Stimulated activated CD4-positive, alpha-beta T cell treated with anti-CD3 and anti-CD28 coated beads, Interleukin-1b, Interleukin-23, amount 100 ng/mL, for 1 hour (primary cell): Measurements from ENCODE around the gene EAF2.
"Not testable (repeated sequence)": the region's sequence is repeated elsewhere in the genome, so short reads cannot be mapped to it uniquely, and the experiment has no call there.

ENCODE experiments used
- DNase-seq, 2 donors: peaks; one replicate each; pipeline ENCODE4 v3.0.0-alpha.2; 2020; ENCODE audit warnings: low read depth in 2 of 2

The EAF2 gene

DNA sequence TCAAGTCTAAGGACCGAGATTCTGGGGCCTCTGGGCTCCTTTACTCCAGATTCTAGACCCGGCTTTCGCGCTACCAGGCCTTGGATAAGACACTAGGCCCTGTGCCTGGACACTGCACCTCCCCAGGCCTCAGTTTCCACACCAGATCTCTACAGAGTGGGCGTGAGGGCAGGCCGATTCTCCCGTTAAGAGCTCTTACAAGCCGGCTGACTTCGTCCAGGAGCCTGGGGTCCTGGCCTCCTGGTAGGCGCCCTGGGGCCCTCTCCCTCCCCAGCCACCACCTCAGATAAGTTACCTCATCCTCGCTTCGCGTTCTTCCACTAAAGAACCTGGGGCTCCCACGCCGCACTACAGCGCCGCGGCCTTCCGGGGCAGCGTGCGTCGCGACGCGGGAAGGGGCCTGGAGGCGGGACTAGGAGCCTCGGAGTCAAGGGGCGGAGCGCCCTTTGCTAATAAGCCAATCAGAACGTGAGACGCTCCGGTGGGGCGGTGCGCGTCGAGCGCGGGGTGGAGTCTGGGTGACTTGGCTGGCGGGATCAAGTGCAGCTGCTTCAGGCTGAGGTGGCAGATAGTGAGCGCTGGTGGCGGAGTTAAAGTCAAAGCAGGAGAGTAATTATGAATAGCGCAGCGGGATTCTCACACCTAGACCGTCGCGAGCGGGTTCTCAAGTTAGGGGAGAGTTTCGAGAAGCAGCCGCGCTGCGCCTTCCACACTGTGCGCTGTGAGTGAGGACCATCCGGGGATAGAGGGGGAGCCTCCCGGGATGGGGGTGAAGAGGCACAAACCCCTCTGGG is at the start of gene EAF2, which contains the start of gene IQCB1:
TSS of gene EAF2 (plus strand) at position 539 of the 794 bp plus-strand sequence. CDS start at position 616, 77 bp downstream.
TSS of gene IQCB1 (minus strand) at position 390 of the 794 bp plus-strand sequence. CDS start 6,100 bp downstream, outside the sequence.
- peak; percentile 87 to 89 for DNase-seq

DNA sequence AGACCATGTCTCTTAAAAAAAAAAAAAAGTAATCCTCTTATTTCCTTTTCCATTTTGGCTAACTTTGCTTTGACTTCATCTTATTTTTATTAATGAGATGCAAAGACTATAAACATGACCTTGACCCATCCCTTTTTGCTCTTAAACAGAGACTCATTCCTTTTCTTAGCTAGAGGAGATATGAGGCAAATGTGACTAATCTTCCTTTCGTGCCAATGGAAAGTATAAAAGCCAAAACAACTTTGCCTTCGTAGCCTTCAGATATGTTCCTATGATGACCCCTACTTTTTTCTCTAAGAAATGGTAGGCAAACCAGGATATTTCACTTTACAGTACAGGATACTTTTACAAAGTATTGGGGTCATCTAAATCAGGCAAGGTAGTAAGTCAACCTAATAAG is 48.5 kb upstream of the EAF2 start:
- no peak for DNase-seq

DNA sequence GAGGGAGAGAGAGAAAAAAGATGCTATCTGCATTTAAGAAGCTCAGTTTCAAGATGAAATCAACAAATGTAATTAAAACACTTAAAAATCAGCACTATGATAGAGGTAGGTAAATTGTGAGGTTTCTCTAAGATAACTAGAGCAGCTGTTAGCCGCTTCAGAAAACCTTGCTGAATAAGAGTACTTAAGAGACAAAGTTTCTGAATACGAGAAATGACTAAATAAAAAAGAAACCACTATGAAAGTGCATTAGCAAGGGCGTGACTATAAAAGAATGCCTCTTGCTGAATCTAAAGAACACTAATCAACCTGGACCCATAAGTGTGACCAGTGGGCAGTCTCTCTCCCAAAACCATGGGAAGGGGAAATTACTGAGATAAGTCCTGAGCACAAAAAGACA is 41.9 kb upstream of the EAF2 start:
- no peak for DNase-seq

DNA sequence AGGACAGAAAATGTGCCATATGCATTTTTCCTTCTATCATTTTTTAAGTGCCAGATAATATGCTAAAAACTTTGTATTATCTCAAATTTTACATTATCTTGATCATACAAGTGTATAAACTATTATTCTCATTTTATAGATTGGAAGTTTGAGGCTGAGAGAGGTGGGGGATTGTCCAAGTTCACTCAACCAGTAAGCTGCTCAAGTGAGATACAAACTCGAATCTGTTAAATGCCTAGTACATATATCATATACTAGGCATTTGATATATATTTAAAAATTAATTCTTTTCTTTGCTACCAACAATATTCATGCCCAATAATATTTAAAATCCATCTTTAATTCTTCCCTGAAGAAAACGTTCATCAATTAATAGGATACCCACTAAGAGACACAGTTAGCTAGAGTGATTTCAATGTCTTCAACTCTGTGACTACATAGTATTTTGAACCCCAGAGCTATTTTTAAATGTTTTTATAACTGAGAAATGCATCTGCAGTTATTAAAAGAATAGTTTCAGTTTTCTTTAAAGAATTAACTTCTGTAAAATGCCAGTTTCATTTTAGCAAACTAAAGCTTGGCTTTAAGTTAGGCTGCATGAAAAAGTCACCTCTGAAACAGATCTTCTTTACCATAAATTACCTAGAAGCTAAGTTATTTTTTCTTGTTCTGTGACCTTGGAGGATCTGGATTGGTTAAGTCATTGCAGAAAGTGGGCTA is 40.6 kb upstream of the EAF2 start:
- DNase-seq: no peak

GRCh38 chr3:121796970-121797369 is 38.0 kb upstream of the EAF2 start:
- DNase-seq: no peak

DNA sequence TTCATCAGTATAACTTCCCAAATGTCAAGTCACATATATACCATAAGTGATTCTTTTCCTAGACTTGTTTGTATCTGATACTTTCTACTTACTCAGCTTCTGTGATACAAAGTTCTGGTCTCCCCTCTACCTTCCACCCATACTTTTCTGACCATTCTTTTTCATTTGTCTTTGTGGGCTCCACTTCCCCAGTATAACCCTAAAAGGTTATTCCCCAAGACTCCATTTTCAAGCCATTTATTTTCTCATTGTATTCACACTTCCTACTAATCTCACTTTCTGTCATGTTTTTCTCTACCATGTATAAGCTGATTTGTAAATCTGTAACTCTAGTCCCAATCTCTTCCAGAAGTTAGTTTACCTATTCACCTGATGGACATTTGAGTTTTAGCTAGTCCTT is 34.1 kb upstream of the EAF2 start:
- DNase-seq: no peak

GRCh38 chr3:121803771-121804320 is 31.2 kb upstream of the EAF2 start:
- DNase-seq: no peak

- no peak for DNase-seq
Observed at GRCh38 chr3:121809249-121809648, 25.8 kb upstream of the EAF2 start.

GRCh38 chr3:121817753-121818152 is 17.3 kb upstream of the EAF2 start:
- DNase-seq: no peak

- no peak for DNase-seq
Observed at GRCh38 chr3:121818578-121818977, 16.4 kb upstream of the EAF2 start.

- no peak for DNase-seq
Observed at GRCh38 chr3:121819236-121819635, 15.8 kb upstream of the EAF2 start.

DNA sequence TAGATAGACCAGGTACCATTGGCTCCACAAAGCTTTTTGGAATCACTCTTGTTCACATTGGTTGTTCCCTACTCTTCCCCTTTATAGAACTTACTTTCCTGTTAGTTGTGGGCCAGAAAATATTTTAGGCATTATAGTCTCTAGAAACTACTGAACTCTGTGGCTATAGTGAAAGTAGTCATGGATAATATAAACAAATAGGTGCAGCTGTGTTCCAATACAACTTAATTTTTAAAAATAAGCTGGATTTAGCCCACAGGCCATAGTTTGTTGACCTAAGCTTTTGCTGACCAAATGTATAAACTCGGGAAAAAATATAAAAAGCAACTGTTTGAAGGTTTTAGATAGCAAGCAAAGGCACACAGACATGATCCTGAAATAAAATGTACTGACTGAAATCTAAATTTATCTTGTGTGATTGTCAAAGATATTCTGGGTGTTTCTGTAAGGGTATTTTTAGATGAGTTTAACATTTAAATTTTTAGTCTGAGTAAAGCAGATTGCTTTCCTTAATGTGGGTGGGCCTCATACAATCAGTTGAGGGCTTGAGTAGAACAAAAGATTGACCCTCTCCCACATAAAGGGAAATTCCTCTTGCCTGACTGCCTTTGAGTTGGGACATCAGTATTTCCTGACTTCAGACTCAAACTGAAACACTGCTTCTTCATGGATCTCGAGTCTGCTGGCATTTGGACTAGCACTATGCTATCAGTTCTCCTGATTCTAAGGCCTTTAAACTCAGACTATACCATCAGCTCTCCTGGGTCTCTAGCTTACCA is 13.4 kb upstream of the EAF2 start:
- DNase-seq: no peak

GRCh38 chr3:121822973-121823372 is 12.0 kb upstream of the EAF2 start:
- DNase-seq: no peak

DNA sequence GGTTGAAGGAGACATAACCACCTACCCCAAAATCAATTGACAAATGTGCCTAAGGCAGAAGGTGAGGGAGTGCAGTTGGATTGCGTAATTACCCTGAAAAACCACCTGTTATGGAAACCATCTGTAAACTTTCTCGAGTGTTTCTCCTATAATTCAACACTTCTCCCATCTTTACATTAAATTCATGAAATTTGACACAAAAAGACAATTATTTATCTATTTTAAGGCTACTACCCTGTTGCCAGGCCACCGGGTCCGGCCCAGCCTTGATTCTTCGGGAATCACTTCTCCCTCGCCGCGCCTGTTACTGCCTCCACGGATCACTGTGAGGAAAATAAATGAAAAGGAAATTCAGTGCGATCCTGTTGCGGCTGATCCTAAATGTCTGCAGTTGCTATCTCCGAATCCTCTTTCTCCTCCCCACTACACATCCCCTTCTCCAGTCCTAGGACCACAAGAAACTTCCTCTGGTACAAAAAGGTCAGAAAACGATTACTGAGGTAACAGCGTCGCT is 795 bp upstream of the EAF2 start:
- DNase-seq: no peak

- DNase-seq: no peak
Observed at GRCh38 chr3:121835465-121835801, 424 bp downstream of the EAF2 start.

DNA sequence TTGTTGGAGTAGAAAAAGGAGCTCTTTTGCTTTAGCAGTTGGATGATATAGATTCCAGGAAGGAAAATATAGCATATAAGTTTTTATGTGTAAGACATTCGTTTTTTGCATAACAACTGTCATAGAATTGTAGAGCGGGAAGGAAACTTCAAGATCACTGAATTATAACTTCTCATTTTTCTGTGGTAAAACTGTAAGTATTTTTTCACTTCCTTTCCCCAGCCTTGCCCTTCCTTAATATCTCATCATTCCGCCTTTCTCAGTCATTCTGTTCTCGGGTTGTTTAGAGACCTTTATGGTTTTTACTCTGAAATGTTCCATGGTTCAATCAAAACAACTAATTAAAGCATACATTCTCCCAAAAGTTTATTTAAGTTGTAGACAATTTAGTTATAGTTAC is 1.1 kb downstream of the EAF2 start:
- DNase-seq: no peak

GRCh38 chr3:121836481-121836880 is 1.5 kb downstream of the EAF2 start:
- no peak for DNase-seq

DNA sequence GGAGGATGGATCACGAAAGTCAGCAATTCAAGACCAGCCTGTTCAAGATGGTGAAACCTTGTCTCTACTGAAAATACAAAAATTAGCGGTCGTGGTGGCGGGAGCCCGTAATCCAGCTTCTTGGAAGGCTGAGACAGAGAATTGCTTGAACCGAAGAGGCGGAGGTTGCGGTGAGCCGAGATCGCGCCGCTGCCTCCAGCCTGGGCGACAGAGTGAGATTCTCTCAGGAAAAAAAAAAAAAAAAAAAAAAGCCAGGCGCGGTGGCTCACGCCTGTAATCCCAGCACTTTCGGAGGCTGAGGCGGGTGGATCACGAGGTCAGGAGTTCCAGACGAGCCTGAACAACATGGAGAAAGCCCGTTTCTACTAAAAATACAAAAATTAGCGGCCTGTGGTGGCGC is 5.0 kb downstream of the EAF2 start:
- no peak for DNase-seq

DNA sequence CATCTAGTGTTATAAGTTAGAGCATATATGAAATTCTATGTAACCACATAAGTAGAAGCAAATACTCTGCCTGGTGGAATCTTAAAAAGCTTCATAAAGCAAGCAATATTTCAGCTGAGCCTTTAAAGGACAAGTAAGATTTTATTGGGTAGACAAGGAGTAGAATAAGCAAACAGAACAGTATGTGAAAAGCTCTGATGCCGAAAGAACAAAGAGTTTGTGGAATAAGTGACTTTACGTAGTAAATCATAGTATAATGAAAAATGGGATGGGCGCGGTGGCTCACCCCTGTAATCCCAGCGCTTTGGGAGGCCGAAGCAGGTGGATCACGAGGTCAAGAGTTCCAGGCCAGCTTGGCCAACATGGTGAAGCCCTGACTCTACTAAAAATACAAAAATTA is 9.9 kb downstream of the EAF2 start:
- no peak for DNase-seq

DNA sequence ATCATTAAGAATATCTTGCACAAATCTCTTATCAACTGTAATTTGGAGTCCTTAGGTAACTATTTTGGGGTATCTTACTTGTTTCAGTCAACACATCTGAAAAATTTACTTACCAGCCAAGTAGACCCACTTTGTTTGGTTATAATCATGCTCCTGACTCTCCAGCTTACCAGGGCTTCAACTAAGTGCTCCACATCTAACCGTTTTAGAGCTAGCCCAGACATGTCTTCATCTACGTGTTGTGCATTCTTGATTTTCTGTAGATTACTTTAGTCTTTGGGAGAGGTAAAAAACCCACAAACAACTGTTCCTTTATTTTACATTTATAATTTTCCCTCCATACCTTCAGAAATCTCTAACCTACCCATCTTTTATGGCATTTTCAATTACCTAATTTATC is 17.2 kb downstream of the EAF2 start:
- no peak for DNase-seq

- no peak for DNase-seq
Observed at GRCh38 chr3:121855555-121855954, 20.5 kb downstream of the EAF2 start.

- DNase-seq: not testable (repeated sequence)
Observed at GRCh38 chr3:121857778-121858177, 22.8 kb downstream of the EAF2 start.
